Embryonic facial prominence (tissue), 1 donor: ENCODE measurements around the gene THAP10.

Experiments used
- DNase-seq: peaks from one replicate; pipeline ENCODE4 v3.0.0-alpha.2; 2016; ENCODE audit errors: extremely low spot score

THAP10 gene

DNA sequence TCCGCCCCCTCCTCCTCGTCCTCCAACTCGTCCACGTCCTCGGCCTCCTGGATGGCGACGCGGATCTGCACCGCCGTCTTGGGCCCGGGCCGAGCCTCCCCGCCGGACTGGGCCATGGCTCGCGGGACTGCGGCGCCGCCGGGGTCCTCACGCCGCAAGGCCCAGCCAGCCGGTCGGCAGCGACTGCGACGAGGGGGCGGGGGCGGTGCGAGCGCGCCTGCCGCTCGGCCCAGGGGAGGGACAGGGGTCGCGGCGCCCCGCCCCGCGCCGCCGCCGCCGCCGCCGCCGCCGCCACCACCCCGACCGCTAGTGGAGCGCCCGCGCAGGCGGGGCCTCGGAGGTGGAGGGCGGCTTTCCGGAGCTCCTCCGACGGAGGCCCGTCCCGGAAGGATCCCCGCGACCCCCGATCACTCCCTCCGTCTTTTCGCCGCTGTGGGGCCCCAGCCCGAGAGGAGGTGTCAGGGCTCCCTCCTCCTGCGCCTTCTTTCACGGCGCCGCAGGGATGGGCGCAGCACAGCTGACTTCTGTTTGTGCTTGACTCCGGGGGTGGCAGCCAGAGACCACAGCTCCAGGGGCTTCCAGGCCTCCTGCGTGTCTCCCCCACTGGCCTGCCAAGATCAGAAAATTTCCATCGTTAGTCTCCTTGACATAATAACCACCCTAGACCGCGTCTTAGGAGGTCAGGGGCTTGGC, 38.1 kb downstream of the THAP10 start, which contains the start of gene LARP6:
LARP6 (minus strand) TSS at position 185 of the 693 bp plus-strand sequence; CDS start at position 116, 69 bp downstream.
- DNase-seq, result no peak

DNA sequence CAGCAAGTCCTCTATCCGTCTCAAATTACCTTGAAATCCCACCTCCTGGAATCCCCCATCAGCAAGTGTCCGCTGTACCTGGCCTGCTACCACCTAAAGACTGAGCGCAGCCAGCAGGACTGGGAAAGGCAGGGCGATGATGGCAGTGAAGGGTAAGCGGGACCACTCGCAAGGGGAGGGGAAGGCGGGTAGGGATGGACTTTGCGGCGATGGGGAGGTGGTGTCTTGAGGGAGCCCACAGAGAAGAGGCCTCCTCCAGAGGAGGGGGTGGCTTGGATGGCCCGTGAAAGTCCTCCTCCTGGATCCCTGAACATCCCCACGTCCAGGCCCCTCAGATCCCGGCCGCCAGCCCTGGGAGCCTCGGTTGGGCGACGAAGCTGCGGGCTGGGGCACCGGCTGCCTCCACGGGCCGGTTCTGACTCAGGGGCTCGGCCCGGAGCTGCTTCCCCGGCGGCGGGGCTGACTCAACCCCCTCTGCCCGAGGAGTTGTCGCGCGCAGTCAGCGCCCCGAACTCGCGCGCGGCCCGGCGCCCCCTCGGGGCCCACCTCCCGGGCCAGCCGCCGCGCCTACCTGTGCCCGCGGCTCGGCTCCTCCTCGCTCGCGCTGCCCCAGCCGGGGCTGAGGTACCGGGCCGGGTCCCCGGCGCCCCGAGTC, 38.8 kb downstream of the THAP10 start:
- no peak for DNase-seq

DNA sequence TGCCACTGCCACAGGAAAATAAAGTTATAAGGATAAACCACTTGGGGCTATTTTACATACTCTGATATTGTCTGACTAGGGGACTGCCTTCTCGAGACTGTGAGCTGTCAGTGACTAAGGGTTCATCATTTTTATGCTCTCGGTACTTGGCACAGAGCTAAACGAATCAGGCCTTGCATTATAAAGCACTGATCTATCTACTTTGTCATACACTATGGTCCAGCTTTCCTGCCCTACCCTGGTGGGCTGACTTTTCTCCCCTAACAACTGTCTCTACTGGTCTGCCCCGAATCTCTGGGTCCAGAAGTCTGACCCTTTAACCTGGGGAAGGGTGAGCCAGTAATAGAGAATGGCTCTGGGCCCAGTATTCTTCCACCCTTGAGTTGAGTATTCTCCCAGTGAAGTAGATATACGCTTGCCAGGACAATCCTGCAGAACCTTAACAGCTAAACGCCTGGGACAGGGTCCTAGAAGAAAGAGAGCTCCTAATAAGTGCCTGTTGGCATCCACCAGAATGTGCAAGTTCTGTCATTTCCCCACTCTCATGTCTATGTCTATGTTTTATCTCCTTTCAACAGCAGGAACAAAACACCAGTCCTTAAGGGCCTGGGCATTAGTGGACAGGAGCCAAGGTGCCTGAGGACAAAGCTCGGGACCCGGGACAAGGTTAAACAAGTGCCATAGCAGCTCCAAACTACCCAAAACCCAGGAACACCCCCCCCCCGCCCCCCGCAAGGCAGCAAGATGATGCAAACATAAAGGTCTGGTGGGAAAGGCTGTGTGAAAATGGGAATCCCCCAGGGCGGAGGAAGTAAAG, 39.5 kb downstream of the THAP10 start:
- DNase-seq, result no peak

DNA sequence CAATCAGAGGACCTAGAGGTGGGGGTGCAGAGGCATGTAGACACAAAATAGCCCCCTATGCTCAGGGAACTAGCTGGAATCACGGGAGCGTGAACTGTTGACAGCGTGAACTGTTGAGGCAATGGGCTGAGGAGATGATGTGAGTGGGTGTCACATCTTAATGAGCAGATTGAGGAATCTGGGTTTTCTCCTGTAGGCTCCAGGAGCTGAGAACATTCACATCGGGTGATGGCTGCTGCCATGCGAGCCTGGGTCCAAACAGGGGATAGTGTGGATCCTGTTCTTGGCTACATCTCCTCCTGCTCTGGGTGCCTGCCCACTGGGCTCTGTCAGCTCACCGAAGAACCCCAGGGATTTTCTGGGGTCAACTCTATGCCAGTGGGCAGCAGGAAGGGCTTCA, 40.3 kb downstream of the THAP10 start:
- no peak for DNase-seq

DNA sequence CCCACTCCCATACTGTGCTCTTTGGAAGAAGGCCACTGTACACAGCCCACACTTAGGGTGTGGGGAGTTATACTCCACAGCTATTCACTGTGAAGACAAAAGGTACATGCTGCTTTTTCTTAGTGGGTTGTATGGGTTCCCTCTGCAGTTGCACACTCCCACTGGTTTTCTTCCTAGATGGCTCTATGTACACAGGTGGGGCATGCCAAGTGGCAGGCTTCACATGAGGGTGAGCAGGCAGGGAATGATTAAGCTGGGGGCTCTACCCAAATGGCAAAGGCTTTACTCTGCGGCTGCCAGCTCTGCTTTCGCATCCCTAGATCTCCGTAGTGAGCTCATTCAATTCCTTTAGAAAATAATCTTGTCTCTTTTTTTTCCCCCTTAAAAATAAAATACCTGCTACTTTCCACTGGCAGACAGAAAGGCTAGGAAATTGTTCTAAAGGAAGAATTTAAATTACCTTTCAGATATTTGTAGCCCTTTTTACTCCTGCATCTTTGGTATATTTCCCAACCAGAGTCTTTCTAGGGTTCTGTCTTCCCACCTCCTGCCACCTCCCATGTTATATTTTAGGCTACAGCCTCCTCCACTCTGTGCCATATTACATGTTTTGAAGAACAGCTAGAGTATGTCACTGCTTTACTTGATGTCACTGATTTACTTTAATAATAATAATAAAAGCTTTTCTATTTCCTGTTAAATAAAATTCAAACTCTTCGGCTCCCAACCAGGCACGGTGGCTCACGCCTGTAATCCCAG, 46.5 kb downstream of the THAP10 start:
- no peak for DNase-seq

DNA sequence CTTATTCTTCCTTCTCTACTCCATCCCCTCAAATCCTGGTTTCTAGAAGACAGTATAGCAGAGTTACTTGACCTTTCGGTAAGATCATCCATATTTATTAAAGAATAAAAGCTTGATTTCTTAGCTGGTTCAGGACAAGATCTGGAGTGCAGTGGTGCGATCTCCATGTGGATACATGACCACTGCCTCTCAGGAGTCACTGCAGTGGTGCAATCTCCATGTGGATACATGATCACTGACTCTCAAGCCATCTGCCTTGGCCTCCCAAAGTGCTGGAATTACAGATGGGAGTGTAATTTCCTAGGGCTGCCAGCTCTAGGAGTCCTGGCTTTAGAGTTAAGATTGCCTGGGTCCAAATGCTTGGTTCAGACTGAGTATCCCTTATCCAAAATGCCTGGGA, 54.8 kb downstream of the THAP10 start:
- DNase-seq, result no peak

DNA sequence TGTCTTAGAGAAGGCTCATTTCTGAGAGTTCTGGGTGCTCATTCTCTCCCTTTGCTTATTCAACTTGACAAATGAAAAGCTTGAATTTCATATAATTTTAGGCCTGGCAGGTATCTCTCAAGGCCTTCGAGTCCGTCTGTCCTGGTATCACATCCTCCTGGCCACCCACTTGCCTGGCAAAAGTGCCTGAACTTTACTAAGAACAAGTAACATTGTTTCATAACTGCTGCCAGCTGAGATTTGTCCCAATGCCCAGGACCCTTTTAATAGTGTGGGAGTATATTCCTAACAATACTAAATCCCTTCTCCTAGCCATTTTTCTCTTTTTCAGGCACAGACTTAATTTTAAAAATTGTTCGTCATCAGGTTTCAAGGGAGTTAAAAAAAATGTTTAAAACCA, 56.4 kb downstream of the THAP10 start:
- DNase-seq, result no peak

DNA sequence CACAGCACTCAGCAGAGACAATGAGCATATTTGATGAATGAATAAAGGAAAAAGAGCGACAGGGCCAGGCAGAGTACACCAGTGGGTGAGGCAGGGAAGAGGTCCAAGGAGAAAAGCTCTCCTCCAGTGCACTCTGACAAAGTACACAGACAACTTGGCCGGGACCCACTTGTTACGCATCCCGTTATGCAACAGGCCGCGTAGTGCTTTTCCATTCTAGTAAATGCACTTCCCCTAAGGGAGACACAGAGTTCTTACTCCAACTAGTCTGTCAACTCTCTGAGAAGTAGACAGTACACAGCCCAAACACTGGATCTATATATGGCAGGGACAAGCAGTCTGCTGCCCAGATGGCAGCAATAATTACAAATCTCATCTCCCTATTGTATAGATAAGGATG, 56.8 kb downstream of the THAP10 start:
- DNase-seq, result no peak

DNA sequence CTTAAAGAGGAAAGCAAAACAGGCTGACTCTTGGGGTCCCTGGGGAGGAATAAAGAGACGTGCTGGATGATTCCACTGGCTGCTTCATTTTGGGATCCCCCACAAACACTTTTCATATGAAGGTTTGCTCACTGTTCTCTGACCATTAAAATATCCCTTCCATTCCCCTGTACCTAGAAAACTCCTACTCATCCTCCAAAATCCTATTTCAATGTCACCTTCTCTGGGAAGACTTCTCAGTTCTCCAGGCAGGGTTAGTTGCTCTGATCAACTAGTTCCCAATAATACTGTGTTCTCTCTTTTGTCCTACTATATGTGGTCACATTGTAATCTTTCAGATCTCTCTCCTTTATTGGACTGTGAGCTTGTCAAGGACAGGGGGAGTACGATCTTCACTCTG, 57.2 kb downstream of the THAP10 start:
- DNase-seq, result no peak

DNA sequence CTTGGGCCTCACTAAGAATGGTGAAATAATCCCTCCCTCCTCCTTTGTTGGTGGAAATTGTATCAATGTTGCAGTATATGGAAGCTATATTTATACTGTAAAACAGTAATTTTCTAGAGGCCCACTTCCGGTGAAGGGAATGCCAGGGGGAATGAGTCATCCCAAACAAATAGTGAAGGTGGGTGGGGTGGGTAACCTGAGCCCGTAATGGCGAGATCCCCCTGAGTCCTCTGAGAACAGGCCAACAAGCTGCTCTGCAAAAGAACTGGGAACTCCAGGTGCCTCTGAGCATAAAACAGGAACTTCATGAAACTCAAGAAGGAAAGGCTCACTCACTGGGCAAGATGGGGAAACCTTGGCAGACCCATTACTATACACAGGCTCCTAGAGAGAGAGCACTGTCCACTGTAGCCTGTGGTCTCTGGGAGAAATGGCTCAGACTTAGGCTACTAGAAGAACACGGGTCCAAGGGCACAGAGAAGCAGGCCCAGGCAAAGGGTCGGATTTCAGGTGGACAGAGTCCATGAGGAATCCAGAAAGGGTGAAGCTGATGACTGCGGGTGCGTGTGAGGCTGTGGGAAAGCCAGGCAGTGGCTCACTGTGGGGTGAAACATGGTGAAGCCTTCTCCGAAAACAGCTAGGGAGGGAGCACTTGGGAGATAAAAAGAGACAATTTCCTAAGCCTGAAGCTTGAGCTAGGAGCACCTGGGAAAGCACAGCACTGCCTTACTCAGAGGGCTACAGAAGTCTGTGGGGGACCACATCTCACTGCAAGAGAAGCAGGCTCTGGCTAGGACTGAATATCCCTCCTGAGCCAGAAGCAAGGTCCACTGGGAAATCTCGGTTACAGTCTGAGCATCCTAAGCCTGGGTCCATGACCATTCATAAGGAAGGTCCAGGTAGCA, 58.1 kb downstream of the THAP10 start:
- peak; percentile 60 for DNase-seq

DNA sequence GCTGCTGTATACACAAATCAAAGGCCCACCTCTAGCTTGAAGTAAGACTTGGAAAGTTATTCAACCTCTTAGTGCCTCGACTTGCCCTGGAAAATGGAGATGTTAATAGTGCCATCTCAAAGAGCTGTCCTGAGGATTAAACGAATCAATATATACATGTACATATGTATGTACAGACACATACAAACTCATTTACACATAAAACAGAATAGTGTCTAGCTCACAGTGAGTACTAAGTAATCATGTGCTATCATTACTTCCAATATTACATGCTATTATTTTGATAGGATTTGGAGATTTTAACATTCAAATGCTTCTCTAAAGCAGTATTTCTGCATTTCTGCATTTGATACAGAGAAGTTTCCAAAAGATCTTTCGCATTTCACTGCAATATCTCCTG, 58.8 kb downstream of the THAP10 start:
- DNase-seq, result no peak

DNA sequence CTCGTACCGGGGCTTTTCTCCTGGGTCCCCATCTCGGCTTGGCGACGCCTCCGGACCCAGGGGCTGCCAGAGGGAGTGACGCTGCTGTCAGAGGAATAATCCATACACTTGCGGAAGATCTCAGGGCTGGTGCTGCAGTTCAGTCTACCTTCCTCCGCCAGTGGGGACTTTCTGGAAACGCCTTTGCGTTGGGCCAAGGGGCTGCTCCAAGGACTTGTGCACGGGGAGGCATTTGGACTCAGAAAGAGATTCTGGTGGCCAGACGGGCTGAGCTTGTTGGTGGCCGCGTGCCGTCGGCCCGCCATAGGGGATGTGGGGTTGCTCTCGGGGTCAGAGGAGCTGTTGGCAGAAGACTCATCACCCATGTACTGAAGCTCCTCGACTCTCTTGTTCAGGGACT, 60.1 kb downstream of the THAP10 start:
- DNase-seq, result no peak
